Stimulated activated CD8-positive, alpha-beta memory T cell treated with anti-CD3 and anti-CD28 coated beads, Interleukin-15, amount 100 ng/mL, for 48 hours (primary cell): ENCODE measurements around the gene FGGY.
A peak's percentile ranks its signal among the peaks of the same experiment; 100 is the strongest.
"Not testable (repeated sequence)": the region's sequence is repeated elsewhere in the genome, so short reads cannot be mapped to it uniquely, and the experiment has no call there.

Experiments used
- DNase-seq, 2 donors: peaks; one replicate each; pipeline ENCODE4 v3.0.0-alpha.2; 2020; ENCODE audit warnings: low read depth in 2 of 2

FGGY gene

DNA sequence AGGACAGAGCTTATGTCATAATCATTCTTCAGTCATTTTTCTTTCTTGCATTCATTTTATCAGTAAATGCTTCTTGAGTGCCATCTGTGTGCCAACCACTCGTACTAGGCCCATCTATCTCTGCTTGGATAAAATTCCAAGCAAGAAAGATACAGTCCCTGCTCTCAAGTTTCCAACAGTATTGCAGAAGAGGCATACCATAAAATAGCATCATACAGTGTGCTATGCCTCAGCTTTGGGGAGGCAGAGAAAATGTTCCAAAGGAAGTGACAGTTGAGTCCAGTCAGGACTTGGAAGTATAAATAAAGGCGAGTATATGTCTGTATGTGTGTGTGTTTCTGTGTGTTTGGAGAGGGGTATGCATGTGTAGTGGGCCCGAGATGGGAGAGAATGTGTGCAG, 404.5 kb downstream of the FGGY start:
- DNase-seq, result no peak

DNA sequence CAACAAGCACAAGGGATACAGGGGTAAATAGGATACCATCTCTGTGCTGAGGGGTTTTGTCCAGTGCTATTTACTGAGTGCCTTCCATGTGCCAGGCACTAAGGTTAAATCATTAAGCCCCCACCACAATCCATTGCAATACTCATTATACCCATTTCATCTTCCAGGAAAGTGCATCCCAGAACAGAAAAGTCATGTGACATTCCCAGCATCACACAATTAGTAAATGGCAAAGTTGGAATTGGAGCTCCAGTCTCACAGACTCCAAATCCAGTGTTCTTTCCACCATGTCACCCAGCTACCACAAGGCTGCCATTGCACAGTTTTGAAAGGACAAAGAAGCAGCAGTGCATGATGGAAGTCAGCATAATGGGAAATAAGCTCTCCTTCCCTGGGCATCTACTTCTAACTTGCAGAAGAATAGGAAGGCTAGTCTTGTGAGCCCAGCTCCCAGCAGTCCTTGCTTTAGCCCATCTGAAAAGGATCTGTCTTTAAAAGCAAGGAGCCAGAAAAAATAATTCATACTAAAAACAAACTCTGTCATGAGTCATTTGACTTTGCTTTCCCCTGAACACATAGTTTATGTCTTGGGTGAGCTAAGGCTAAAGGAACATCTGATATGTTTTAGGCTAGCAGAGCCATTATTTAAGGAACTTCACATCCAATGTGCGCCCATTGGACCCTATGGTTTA, 406.5 kb downstream of the FGGY start:
- DNase-seq, result no peak

DNA sequence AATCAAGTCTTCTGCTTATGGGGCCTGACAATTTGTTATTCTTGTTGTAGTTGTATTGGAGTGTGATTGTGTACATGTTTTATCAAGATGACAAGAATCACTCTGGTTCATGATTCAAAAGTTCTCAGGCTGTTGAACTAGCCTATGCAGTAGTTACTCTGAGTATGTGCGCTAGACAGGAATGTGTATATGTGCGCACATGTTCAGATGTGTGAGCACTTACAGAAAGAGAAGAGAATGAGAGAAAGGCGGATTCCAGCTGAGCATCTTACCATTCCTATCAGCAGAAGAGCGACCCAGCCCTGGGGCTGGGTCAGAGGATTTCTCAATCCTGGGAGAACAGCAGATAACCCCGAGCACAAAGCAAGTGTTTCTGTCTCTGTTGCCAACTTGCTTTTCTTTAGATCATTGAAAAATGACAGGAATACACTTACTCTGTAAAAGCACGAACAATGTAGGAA, 407.1 kb downstream of the FGGY start:
- DNase-seq, result no peak

DNA sequence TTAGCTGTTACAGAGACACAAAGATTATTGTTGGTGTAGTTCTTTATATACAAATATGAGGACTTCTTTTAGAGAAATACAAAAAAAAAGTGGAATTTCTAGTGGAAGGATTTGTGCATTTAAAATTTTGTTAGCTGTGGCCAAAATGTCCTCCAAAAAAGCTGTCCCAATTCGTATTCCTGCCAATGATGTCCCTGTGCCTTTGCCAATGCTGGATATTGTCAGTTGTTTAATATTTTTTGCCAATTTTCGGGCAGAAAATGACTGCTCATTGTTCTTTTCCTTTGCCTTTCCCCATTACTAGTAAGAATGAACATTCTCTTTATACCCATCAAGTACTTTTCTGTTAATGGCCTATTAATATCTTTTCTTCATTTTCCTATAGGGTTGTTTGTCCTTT, 407.8 kb downstream of the FGGY start:
- DNase-seq, result no peak

DNA sequence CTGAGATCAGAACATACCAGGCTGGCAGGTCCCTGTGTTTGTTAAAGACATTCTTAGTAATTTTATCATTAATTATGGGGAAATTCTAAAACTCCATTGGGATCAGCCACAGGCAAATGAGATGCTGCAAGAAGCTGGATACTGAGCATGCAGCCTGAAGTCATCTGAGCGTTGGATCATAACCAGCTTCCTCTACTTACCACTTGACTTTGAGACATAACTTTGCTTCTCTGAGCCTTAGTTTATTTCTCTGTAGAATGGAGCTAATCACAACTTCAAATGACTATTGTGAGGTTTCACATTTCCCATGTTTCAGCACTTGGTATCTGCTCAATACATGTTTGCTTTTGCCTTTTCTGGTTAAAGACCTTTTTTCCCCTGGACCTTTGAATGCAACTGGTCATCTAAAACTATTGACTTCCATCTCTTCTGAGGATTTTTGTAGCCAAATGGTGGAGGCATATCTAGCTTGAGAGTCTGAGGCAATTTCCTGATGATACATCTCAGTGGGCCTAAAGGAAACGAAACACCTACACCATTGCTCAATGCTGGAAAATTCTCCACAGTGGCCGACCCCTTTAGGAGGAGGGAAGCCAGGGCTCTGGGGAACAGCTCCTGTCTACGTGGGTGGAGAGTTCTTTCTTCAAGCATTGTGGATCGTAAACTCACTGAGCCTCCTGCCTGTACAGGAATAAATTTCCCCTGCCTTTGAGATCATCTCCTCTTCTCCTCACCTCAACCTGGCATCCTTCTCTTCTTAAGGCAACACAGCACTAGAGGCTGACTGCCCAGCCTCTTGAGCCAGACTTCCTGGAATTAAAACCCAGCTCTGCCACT, 408.8 kb downstream of the FGGY start:
- no peak for DNase-seq

DNA sequence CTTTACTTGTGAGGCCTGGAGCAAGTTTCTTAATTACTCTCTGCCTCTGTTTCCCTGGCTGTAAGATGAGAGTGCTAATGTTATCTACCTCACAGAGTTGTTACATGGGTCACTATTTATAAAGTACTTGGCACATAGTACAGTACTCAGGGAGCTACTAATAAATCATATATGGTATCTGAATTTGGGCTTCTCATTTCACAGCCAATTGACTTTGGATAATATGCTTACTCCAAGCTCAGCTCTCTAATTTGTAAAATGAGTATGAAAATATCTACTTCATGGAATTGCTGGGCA, 409.4 kb downstream of the FGGY start:
- no peak for DNase-seq

DNA sequence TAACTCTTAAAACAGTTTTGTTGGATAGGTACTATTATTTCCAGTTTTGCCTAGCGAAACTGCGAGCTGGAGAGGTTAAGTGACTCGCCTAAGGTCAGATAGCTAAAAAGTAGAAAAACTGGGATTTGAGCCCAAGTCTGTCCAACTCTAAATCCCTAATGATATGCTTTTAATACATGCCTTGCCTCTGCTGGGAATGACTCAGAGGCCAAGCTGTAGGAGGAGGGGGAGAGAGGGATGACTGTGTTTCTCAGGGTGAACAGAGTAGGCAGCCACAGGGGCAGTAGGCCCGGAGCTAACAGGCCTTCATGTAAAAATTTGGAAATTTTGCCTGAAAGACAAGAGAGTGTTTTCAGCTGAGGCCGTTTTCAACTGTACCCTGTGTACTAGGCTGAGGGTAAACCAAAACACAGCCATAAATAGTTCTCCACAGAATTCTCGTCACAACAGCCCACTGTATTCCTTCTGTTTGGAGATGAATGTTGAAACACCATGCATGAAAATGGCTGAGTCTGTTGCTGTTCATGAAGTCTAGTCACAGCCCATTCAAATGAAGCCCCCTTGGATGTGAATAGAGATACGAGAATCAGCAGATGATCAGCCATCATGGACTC, 410.4 kb downstream of the FGGY start:
- DNase-seq, result no peak

DNA sequence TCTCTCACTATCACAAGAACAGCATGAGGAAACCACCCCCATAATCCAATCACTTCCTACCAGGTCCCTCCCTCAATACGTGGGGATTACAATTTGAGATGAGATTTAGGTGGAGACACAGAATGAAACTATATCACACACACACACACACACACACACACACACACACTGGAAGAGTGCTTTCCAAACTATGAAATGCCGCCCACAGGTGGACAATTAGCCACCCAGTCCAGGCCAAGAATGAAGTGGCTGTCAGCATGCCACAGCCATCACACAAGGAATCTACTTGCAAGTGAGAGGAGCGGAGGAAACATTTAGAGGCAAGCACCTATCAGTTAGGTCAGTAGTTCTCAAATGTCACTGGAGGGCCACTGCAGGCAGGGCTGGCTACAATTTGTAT, 412.4 kb downstream of the FGGY start:
- no peak for DNase-seq

DNA sequence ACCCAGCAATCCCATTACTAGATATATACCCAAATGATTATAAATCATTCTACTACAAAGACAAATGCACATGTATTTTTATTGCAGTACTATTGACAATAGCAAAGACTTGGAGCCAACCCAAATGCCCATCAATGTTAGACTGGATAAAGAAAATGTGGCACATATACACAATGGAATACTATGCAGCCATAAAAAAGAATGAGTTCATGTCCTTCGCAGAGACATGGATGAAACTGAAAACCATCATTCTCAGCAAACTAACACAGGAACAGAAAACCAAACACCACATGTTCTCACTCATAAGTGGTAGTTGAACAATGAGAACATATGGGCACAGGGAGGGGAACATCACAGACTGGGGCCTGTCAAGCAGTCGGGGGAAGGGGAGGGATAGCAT, 414.0 kb downstream of the FGGY start:
- not testable (repeated sequence) for DNase-seq

DNA sequence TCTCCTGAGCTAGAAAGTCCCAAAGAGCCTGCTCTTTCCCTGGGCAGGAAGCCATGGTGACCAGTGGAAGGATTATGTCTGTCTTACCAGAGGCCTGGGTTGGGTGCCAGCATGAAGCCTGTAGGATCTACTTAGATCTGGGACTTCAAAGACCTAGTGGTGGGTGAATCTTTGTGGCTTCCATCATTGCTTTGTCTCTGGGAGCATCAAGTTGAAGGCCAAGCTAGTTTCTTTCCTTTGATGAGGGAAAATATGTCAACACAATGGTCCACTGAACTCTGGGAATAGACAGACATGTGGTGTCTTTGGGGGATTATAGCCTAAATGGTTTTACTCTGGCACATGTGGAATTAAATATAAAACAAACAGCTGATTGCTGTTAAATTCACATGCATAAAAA, 417.3 kb downstream of the FGGY start:
- DNase-seq, result no peak

DNA sequence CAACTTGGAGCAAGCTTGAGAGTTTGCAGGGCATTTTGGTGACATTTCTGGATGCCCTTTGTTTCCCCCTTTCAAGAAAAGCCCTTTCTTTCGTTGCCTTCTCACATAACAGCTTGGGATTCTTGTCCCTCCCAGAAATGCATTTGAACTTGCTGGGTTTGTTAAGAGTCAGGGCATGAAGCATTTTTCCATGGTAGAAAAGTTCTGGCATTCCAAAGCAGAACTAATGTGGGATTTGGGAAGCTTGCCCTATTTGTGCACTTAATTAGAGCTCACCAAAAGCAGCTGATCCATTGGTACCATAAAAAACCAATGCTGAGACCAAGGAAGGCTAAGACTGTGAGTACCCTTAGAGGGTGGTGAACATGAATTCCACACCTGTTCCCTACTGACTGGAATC, 418.1 kb downstream of the FGGY start:
- DNase-seq, result no peak

DNA sequence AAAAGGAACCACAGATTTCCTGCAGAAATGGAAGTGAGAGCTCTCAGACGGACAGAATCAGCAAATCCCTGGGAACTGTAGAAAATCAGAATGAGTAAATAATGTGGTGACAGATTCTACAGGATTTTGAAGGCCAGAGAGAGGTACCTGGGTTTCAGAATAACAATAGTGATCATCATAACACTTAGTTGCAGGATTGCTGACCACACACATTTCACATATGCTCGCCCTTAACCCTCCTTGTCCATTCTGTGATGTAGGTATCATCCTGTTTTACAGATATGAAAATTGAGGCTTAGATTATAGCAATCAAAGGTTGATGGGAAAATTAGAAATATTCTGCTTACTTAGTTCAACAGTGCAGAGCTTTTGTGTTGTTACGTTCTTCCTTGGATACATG, 419.9 kb downstream of the FGGY start:
- DNase-seq, result no peak

DNA sequence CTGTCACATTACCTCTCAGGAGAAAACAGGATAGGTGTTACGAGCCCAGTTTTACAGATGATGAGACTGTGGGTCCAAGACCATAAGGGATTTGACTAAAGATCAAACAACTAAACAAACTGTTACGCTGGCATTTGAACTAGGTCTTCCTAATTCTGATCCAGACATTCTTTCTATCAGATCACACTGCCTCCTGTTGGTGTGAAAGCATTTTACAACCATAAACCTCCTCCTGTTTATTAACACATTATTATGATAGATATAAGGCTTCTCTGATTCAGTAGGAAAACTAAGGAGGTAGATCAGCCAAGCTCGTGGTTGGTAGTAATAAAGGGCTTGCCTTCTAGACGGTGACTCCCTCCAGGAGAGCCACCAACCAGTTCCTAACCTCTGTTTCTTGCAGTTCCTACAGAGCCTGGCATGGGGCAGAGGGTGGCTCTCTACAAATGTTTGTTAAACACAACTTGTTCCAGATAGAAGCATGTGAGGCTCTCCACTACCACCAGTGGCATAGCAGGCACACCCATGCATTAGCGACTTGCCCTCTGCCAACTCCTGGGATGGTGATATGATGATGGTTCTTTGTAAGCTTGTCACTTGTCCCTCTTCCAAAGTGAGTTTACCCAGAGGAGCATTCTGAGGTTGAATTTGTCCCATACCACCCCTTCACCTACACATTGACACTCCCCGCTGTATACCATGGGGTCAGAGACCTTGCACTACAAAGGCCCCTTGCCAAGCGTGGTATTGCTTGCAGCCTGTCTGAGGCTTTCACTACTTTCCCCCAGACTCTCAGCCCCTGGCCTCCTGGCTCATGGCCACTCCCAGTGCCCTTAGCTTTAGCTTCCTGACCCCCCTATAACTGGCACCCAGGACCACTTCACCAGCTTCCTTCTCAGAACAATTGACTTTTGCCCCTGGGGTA, 421.4 kb downstream of the FGGY start:
- DNase-seq, result no peak

DNA sequence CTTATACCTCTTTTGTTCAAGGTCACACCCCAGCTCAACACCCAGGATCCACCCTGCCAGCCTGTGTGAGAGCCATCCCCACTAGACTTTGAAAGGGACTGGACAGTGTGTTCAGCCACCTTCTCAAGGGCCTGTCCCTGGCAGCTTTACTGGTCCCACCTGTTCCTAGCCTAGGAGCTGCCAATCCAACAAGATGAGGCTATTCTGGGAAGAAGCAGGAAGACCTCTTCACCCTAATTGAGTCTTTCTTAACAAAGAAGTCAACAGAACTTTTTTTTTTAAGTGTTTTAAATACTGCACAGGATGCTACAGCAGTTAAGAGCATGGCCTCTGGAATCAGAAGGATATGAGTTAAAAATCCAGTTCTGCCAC, 422.1 kb downstream of the FGGY start:
- no peak for DNase-seq

DNA sequence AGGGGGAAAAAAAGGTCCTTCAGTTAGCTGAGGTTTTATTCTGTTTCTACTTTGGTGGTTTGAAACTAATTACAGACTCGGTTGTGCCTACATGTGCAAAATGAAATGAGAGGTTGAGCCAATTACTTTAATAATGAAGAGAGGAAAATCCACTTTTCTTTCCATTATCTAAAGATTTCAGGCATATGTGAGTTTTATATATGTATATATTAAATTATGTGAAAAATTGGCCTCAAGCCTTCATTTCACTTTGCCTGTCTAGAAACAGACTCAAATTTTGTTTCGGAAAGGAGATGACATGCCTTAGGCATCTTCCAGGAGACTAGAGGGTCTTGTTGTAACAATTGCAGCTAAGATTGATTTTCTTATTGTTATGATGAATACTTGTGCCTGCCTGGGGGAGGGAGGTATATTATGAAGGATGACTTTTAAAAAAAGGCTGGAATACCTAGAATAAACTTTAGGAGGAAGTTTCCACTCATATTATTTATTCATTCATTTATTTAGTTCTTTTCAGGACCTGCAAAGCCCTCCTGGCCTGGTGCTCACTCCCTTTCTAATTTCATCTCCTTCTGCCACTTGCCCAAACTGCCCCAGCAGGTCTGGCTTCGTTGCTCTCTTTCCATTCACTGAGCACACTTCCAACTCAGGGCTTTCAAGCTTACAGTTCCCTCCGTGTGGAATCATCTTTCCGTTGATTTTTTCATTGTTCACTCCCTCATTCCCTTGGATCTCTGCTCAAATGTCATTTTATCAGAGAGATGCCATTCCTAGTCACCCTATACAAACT, 423.6 kb downstream of the FGGY start:
- no peak for DNase-seq

DNA sequence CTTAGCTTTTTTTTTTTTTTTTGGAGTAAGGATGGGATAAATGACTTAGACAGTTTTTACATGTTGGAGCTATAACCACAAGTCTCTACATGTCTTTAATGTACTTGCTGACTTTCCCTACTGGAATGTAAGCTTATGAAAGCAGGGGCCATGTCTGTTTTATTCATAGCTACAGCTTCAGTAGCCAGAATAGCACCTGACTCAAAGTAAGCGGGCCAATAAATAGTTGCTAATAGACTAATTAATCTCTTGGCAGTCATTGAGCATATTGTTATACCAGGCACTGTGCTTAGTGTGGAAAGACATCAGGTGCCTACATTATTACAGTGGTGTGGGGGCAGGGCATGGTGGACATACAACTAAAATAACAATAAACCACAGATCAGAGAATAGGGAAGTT, 433.4 kb downstream of the FGGY start:
- no peak for DNase-seq

DNA sequence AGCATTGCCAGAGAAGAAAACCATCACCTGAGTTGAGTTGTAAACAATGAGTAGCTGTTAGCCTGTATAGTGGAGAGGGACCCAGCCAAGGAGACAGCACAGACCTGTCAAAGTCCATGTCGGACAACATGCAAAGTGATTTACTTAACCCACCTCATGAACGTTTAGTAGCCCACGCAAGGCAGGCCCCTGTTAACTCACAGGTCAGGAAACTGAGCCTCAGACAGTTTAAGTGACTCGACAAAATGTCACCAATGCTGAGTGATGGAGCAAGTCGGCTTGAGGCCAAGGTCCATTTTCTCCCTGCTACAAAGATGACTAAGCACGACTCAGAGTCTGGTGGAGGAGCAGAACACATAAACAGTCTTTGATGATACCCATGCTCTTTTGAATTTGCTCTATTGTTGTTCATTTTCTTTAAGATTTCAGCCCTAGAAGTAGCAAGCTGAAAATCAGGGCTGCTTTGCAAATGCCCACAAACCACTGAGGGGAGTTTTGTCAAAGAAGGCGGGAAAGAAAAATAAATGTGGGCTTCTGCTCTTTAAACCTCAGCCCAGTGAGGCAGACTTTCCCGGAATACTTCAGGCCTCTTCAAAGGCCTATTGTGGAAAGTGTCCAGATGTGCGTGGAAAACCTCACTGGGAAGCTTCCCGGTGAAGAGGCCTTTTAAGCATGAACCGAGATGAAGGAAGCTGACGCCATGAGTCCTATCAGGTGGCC, 434.0 kb downstream of the FGGY start:
- DNase-seq, result peak in 1 of 2 donors; percentile 0

DNA sequence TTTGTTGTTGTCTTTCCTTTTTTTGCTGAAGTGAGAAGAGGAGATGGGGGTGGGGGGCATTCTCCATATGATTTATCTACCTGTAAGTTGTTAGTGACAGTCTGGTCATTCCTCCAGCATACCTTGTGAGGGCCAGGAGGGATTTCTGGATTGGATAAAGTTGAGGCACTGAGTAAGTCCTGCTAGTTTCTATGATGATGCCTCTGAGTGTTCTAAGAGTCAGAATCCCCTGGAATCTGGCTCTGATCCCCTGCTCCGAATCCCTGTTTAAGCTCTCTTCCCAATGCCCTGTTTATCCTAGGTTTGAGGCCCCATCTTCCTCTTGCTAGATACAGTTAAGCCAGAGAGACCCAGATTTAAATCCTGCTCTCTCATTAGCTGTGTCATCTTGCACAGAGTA, 434.7 kb downstream of the FGGY start:
- no peak for DNase-seq

DNA sequence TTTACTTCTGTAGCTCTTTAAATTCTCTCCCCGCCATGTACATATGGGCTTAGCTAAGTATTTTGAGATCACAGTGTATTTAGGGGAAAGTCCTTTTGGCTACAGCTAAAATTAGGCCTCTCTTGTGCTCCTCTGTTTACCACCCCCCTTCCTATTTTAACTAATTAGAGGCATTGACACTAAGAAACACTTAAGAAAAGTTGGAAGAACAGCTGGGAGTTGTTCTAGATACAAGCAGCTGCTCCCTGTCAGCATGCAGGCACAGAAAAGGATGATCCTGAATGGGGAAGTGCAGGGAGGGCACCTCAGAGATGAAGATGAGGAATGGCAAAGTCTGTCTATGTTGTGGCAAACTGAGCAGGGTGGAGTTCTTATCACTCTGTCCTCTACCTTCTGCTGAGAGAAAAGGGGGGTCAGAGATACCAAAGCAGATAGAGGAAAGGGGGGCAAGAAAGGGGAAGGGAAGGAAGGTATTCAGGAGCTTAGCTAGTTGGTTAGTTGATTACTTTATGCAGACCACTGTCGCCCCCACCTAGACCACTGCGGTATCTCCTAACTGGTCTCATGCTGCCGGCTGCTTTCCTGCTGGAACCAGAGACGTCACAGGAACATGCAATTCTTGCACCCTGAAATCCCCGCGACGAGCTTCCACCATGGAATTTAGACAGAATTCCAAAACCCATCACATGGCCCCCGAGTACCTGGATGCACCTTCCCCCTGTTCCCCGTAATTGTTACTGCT, 435.5 kb downstream of the FGGY start:
- DNase-seq, result no peak
